ENCODE measurements around the gene TSHZ3.

GRCh38 chr19:31319465-31319864, 29.8 kb downstream of the TSHZ3 start:
- TF ChIP-seq CTCF (IDR thresholded peaks at IDR 0.05; ENCODE audit: low read depth, low read length): no peak
- no peak for TF ChIP-seq POLR2A (IDR thresholded peaks at IDR 0.05; ENCODE audit: extremely low read depth, insufficient read length)
- no peak for TF ChIP-seq MYC (IDR thresholded peaks at IDR 0.05; ENCODE audit: low read depth, low read length)
- TF ChIP-seq MAX (IDR thresholded peaks at IDR 0.05; ENCODE audit: low read depth, low read length): no peak
